ENCODE data around the gene LDLRAP1.

DNA sequence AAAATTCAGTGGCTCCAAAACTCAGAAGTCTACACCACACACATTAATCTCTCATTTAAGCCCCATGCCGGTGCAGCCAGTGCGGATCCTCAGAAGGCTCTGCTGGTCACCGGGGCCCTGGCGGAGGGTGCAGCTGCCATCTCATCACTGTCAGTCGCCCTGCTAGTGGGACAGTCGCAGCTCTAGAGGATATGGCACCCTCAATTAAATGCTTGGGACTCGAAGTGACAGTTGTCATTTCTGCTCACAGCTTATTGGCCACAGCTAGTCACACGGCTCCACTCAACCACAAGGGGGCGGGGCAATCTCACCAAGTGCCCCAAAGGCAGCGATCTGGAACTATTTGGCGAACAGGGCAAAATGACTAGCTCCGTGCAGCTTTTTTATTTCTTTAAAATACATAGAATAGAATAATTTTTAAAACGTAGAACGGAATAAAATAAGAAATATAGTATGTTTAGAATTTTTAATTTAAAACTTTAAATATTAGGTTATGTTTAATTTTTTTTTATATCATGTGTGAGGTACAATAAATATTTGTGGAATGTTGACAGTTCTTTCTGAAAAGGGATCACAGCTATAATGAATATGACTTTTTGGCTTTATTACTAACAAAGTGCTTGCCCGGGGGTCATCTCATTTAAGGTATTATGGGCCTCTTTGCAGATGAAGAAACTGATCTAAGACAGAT, 65.2 kb downstream of the LDLRAP1 start:
- TF ChIP-seq, protein P1, sequence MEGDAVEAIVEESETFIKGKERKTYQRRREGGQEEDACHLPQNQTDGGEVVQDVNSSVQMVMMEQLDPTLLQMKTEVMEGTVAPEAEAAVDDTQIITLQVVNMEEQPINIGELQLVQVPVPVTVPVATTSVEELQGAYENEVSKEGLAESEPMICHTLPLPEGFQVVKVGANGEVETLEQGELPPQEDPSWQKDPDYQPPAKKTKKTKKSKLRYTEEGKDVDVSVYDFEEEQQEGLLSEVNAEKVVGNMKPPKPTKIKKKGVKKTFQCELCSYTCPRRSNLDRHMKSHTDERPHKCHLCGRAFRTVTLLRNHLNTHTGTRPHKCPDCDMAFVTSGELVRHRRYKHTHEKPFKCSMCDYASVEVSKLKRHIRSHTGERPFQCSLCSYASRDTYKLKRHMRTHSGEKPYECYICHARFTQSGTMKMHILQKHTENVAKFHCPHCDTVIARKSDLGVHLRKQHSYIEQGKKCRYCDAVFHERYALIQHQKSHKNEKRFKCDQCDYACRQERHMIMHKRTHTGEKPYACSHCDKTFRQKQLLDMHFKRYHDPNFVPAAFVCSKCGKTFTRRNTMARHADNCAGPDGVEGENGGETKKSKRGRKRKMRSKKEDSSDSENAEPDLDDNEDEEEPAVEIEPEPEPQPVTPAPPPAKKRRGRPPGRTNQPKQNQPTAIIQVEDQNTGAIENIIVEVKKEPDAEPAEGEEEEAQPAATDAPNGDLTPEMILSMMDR (IDR thresholded peaks at IDR 0.05; ENCODE audit: insufficient read depth, low read depth, low read length) = peak; percentile 45
- TF ChIP-seq EZH2 (IDR thresholded peaks at IDR 0.05; ENCODE audit: insufficient read depth, low read length) = no peak

Data from astrocyte (in vitro differentiated cells and primary cell).